Breast epithelium (tissue), 4 donors: ENCODE measurements around the gene KIAA0825. TPM values are rescaled to one million over a fixed set of nuclear protein-coding genes. Genes with fewer than 3 reads are reported as not detected.

Experiments used
- DNase-seq, 2 donors: peaks; one replicate each; pipeline ENCODE4 v3.0.0-alpha.2; 2019; ENCODE audit warnings: low spot score in 2 of 2
- H3K27ac ChIP-seq, 2 donors: fragments of 200-600 bp; sonication (generic) in 1 of 2; one replicate each; pipeline ENCODE4 v1.5.1; 2016 to 2019; ENCODE audit warnings: mild to moderate bottlenecking in 1 of 2
- H3K27me3 ChIP-seq, 2 donors: fragments of 200-600 bp; sonication (generic) in 1 of 2; one replicate each; pipeline versions ENCODE4 v1.5.1 to v1.6.0; 2017 to 2019; ENCODE audit warnings: control low read depth in 1 of 2, mild to moderate bottlenecking in 1 of 2
- H3K36me3 ChIP-seq: fragments of 200-600 bp; one replicate; pipeline ENCODE4 v1.5.1; 2019
- H3K4me1 ChIP-seq, 2 donors: fragments of 200-600 bp; sonication (generic); one replicate each; pipeline ENCODE4 v1.5.1; 2016 to 2019; ENCODE audit warnings: control low read depth in 1 of 2
- H3K4me3 ChIP-seq, 3 donors: fragments of 200-600 bp; sonication (generic); 1 replicate in 2 of 3; 2 replicates in 1 of 3; pipeline ENCODE4 v1.5.1; 2016 to 2019; ENCODE audit warnings: mild to moderate bottlenecking in 3 of 3, moderate library complexity in 2 of 3
- H3K9me3 ChIP-seq, 2 donors: fragments of 200-600 bp; sonication (generic) in 1 of 2; one replicate each; pipeline ENCODE4 v1.5.1; 2016 to 2019; ENCODE audit warnings: control low read depth in 1 of 2
- CTCF ChIP-seq, 3 donors: fragments of 450-650 bp; IDR thresholded peaks; one replicate each; pipeline ENCODE4 v1.5.1; 2016 to 2017; ENCODE audit warnings: antibody characterized with exemption in 3 of 3, mild to moderate bottlenecking in 3 of 3, moderate library complexity in 3 of 3
- POLR2A ChIP-seq: fragments of 450-650 bp; IDR thresholded peaks from one replicate; pipeline ENCODE4 v1.6.1; 2016; ENCODE audit warnings: antibody characterized with exemption, mild to moderate bottlenecking, moderate library complexity
- POLR2AphosphoS5 ChIP-seq, 3 donors: sonication (generic); formaldehyde crosslinking; IDR thresholded peaks; one replicate each; pipeline ENCODE4 v1.6.1; 2017; ENCODE audit warnings: antibody characterized with exemption in 3 of 3
- intact Hi-C: fragments of 100-400 bp; cut with DNase I; formaldehyde crosslinking; loops from one replicate; pipeline ENCODE4 v1.15.1; 2023; ENCODE audit warnings: low total_unique reads
- total RNA-seq, 3 donors: library from RNA; depleted of rRNA; stranded (reverse); fragments of >200 nt; gene quantifications; one replicate each; pipeline ENCODE4 v1.1.0, GENCODE V29; 2016

The KIAA0825 gene
- total RNA-seq, 3 donors from 2014 or later, result 5.9 to 15.5 (median 7.9) TPM

DNA sequence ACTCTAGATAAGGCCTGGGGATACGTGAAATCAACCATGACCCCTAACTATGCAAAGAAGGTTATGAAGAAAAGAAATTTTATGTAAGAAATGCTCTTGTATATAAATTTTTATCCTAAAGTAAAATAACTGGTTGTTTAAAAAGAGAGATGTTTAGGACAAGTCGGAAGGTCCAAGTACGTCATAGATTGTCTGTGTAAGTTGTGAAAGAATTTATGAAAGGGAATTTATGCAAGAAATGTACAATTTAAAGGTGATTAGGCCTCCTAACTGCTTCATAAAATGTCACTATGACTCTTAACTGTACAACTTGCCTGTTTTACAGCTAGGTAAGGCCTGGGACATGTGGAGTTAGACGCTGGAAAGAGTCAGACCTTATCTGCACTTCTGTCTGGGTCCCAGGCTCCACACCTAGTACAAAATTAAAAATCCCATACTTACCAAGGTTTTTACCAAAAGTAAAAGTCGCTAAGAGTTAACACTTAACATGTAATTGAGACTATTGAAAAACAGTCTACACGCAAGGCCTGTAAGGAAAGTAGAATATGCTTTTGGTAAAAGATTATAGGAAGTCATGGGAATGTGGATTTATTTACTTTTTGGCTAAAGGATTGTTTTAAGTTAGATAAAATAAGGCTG lies 77.4 kb downstream of the KIAA0825 start:
- Histone ChIP-seq H3K9me3 (peaks cover 0 to 23% of the 10 kb centered on the region in 2 donors), H3K4me3 (no peak overlapping the region), H3K27ac (no peak overlapping the region), H3K36me3 (no peaks in the 10 kb centered on the region), H3K27me3 (no peaks in the 10 kb centered on the region), H3K4me1 (no peaks in the 10 kb centered on the region)
- intact Hi-C loops, result no loop called here
- DNase-seq, result no peak
- TF ChIP-seq CTCF (IDR thresholded peaks at IDR 0.05), result no peak
- no peak for TF ChIP-seq POLR2A
- no peak for TF ChIP-seq POLR2AphosphoS5 (IDR thresholded peaks at IDR 0.05)

DNA sequence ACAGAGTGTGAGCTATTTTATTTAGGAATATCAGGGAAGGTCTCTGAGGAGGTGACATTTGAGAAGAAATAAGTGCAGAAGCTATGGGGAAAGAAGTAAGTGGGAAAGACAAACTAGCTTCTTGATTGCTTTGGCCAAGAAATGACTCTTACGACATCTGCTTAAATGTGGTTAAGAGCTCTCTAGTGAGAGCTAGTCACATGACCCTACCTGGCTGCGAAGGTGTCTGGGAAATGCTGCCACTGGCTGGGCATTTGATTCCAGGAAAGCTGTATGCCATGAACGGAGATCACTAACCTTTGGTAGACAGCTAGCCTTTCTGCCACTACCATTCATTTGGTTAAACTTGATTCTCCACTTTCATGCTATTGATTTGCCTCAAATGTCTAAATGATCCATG lies 80.1 kb downstream of the KIAA0825 start:
- Histone ChIP-seq H3K27ac (no peak overlapping the region), H3K4me1 (no peaks in the 10 kb centered on the region), H3K9me3 (peaks cover 0 to 22% of the 10 kb centered on the region in 2 donors), H3K27me3 (no peaks in the 10 kb centered on the region), H3K4me3 (no peak overlapping the region), H3K36me3 (no peaks in the 10 kb centered on the region)
- no peak for DNase-seq
- intact Hi-C loops, result loop anchor here (5.0 kb wide), 1 partner anchor 424 kb away; no protein-coding TSS in a partner anchor
- TF ChIP-seq POLR2AphosphoS5 (IDR thresholded peaks at IDR 0.05) (no peak), CTCF (IDR thresholded peaks at IDR 0.05) (no peak), POLR2A (no peak)

GRCh38 chr5:94526706-94527105 lies 91.7 kb downstream of the KIAA0825 start:
- H3K27me3 ChIP-seq, result no peaks in the 10 kb centered on the region
- no peaks in the 10 kb centered on the region for H3K36me3 ChIP-seq
- no peaks in the 10 kb centered on the region for H3K9me3 ChIP-seq
- no peak overlapping the region for H3K27ac ChIP-seq
- TF ChIP-seq CTCF (IDR thresholded peaks at IDR 0.05) (no peak), POLR2A (no peak), POLR2AphosphoS5 (IDR thresholded peaks at IDR 0.05) (no peak)
- H3K4me3 ChIP-seq, result no peak overlapping the region
- intact Hi-C loops, result no loop called here
- no peaks in the 10 kb centered on the region for H3K4me1 ChIP-seq
- no peak for DNase-seq

- DNase-seq, result no peak
- Histone ChIP-seq H3K27ac (no peak overlapping the region), H3K4me3 (no peak overlapping the region), H3K4me1 (no peaks in the 10 kb centered on the region), H3K27me3 (no peaks in the 10 kb centered on the region), H3K36me3 (no peaks in the 10 kb centered on the region), H3K9me3 (no peaks in the 10 kb centered on the region)
- intact Hi-C loops, result no loop called here
- TF ChIP-seq CTCF (IDR thresholded peaks at IDR 0.05) (peak in 2 of 3 donors; percentile 21 to 31), POLR2A (no peak), POLR2AphosphoS5 (IDR thresholded peaks at IDR 0.05) (no peak)
These were observed 93.3 kb downstream of the KIAA0825 start for GRCh38 chr5:94524841-94525697.

DNA sequence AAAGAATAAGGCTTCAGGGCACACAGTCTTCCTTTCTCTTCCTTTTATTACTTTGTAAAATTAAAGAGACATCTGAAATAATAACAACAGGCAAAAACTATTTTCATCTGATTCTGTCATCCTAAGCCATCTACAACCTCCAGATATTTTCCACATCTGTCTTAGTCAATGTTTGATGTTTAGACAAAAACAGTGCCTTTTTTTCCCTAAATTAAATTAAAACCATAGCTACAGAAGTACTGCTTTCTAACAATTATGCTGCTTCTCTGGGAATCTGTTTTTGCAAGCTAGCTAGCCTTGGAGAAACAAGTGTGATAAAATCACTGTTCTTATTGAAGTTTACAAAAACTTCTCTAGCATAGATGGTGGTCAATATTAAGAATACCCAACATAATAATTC lies 95.4 kb downstream of the KIAA0825 start:
- no peak for DNase-seq
- Histone ChIP-seq H3K27me3 (no peaks in the 10 kb centered on the region), H3K9me3 (no peaks in the 10 kb centered on the region), H3K36me3 (no peaks in the 10 kb centered on the region), H3K4me1 (no peaks in the 10 kb centered on the region), H3K4me3 (no peak overlapping the region), H3K27ac (no peak overlapping the region)
- intact Hi-C loops, result no loop called here
- TF ChIP-seq POLR2AphosphoS5 (IDR thresholded peaks at IDR 0.05), result no peak
- no peak for TF ChIP-seq CTCF (IDR thresholded peaks at IDR 0.05)
- no peak for TF ChIP-seq POLR2A
